ENCODE data around the gene SGMS1.
"Not testable (repeated sequence)": the region's sequence is repeated elsewhere in the genome, so short reads cannot be mapped to it uniquely, and the experiment has no call there.

SGMS1 gene

DNA sequence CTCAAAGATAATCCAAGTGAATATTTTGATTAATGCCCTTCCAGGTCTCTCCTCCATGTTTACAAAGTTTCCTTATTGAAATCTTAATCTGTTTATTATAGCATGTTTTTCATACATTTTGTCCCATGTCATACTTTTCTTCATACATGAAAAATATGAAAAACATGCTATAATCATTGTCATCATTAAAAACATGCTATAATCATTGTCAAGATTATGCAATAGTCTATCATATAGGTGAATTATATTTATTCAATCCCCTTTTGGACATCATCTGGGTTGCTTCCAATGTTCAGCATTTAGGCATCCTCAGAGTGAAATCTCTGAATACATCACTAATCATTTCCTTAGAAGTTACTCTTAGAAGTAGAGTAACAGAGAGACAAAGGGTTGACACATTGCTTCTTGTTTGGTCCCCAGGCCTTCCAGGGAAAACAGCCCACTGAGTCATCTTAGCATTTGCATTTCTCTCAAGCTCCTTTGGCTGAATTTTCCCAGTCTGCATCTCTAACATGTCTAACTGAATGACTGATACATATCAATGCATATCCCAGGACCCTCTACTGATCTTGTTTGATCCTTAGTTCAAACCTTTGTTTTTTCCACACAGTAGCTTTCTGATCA, 87.0 kb downstream of the SGMS1 start:
- no peak overlapping the region for H3K4me3 ChIP-seq (ENCODE audit: low read depth, low read length, poor library complexity, severe bottlenecking)
- H3K27ac ChIP-seq (ENCODE audit: low read depth, low read length, poor library complexity, severe bottlenecking): no peak overlapping the region
- H3K27me3 ChIP-seq (ENCODE audit: insufficient read depth, low read length): no peaks in the 10 kb centered on the region
- no peak for TF ChIP-seq EZH2 (IDR thresholded peaks at IDR 0.05; ENCODE audit: borderline replicate concordance, low read length)
- TF ChIP-seq, protein P1, sequence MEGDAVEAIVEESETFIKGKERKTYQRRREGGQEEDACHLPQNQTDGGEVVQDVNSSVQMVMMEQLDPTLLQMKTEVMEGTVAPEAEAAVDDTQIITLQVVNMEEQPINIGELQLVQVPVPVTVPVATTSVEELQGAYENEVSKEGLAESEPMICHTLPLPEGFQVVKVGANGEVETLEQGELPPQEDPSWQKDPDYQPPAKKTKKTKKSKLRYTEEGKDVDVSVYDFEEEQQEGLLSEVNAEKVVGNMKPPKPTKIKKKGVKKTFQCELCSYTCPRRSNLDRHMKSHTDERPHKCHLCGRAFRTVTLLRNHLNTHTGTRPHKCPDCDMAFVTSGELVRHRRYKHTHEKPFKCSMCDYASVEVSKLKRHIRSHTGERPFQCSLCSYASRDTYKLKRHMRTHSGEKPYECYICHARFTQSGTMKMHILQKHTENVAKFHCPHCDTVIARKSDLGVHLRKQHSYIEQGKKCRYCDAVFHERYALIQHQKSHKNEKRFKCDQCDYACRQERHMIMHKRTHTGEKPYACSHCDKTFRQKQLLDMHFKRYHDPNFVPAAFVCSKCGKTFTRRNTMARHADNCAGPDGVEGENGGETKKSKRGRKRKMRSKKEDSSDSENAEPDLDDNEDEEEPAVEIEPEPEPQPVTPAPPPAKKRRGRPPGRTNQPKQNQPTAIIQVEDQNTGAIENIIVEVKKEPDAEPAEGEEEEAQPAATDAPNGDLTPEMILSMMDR (IDR thresholded peaks at IDR 0.05; ENCODE audit: low read length): no peak
- no peak overlapping the region for H2AFZ ChIP-seq (ENCODE audit: low read length)
- H3K4me1 ChIP-seq (ENCODE audit: insufficient read depth, low read length, severe bottlenecking): no peaks in the 10 kb centered on the region
- no peaks in the 10 kb centered on the region for H3K36me3 ChIP-seq (ENCODE audit: insufficient read depth, low read length)
- no peak overlapping the region for H3K4me2 ChIP-seq (ENCODE audit: low read length)
- no peaks in the 10 kb centered on the region for H4K20me1 ChIP-seq (ENCODE audit: insufficient read depth, low read length)
- no peaks in the 10 kb centered on the region for H3F3A ChIP-seq (ENCODE audit: insufficient read depth, low read length)
- H3K9me2 ChIP-seq (ENCODE audit: low read depth, low read length): no peaks in the 10 kb centered on the region
- H3K9ac ChIP-seq (ENCODE audit: low read length): no peak overlapping the region
- no peaks in the 10 kb centered on the region for H3K9me3 ChIP-seq (ENCODE audit: low read length)
- H3K79me2 ChIP-seq (ENCODE audit: insufficient read depth, low read length): no peaks in the 10 kb centered on the region

DNA sequence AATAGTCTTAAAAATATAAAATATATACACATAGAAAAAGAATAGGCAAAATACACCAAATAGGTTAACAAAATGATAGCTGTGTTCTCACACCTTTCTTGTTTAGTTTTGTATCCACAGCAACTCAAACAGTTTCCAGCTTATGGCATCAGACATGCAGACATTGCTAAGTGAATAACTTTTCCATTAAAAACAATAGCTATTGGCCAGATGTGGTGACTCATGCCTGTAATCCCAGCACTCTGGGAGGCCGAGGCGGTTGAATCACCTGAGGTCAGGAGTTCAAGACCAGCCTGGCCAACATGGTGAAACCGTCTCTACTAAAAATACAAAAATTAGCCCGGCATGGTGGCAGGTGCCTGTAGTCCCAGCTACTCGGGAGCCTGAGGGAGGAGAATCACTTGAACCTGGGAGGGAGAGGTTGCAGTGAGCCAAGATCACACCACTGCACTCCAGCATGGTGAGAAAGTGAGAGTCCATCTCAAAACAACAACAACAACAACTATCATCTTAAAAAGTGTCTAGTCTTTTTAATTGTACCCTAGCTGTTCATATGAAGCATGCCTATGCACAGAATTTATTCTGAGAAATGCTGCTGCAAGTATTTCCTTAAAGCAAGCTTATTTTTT, 88.9 kb downstream of the SGMS1 start:
- H3K4me1 ChIP-seq (ENCODE audit: insufficient read depth, low read length, severe bottlenecking); H4K20me1 ChIP-seq (ENCODE audit: insufficient read depth, low read length); H3F3A ChIP-seq (ENCODE audit: insufficient read depth, low read length); H3K4me2 ChIP-seq (ENCODE audit: low read length); H3K79me2 ChIP-seq (ENCODE audit: insufficient read depth, low read length); H3K9me2 ChIP-seq (ENCODE audit: low read depth, low read length); H2AFZ ChIP-seq (ENCODE audit: low read length); H3K27ac ChIP-seq (ENCODE audit: low read depth, low read length, poor library complexity, severe bottlenecking); H3K9me3 ChIP-seq (ENCODE audit: low read length); H3K27me3 ChIP-seq (ENCODE audit: insufficient read depth, low read length); H3K4me3 ChIP-seq (ENCODE audit: low read depth, low read length, poor library complexity, severe bottlenecking); H3K36me3 ChIP-seq (ENCODE audit: insufficient read depth, low read length); H3K9ac ChIP-seq (ENCODE audit: low read length): not testable (repeated sequence)

DNA sequence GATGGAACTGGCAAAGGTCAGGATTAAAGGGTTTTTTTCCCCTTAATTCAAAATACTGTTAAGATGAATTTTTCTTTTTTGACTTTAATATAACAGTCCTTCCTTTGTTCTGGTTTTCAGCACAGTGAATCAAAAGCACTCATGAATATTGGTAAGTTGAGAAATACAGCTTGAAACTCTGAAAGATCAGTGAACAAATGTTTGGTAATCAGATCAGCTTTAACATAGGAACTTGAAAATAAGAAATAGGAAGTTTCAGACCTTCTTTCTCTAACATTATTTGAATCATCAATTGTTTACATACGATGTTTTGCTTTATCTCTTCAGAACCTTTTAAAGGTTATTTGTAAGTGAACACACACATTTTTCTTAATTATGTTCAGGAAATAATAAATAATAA, 90.5 kb downstream of the SGMS1 start:
- no peaks in the 10 kb centered on the region for H3K4me1 ChIP-seq (ENCODE audit: insufficient read depth, low read length, severe bottlenecking)
- H3K9ac ChIP-seq (ENCODE audit: low read length): no peak overlapping the region
- H3K4me3 ChIP-seq (ENCODE audit: low read depth, low read length, poor library complexity, severe bottlenecking): no peak overlapping the region
- H3K79me2 ChIP-seq (ENCODE audit: insufficient read depth, low read length): no peaks in the 10 kb centered on the region
- H3K27ac ChIP-seq (ENCODE audit: low read depth, low read length, poor library complexity, severe bottlenecking): no peak overlapping the region
- H3K9me3 ChIP-seq (ENCODE audit: low read length): no peaks in the 10 kb centered on the region
- no peaks in the 10 kb centered on the region for H3K36me3 ChIP-seq (ENCODE audit: insufficient read depth, low read length)
- H2AFZ ChIP-seq (ENCODE audit: low read length): no peak overlapping the region
- H3K27me3 ChIP-seq (ENCODE audit: insufficient read depth, low read length): no peaks in the 10 kb centered on the region
- no peak overlapping the region for H3K4me2 ChIP-seq (ENCODE audit: low read length)
- TF ChIP-seq, protein P1 (IDR thresholded peaks at IDR 0.05; ENCODE audit: low read length): no peak
- TF ChIP-seq EZH2 (IDR thresholded peaks at IDR 0.05; ENCODE audit: borderline replicate concordance, low read length): no peak
- no peaks in the 10 kb centered on the region for H3F3A ChIP-seq (ENCODE audit: insufficient read depth, low read length)
- H4K20me1 ChIP-seq (ENCODE audit: insufficient read depth, low read length): no peaks in the 10 kb centered on the region
- H3K9me2 ChIP-seq (ENCODE audit: low read depth, low read length): no peaks in the 10 kb centered on the region

Data from OCI-LY1 (cell line).